Activated naive CD8-positive, alpha-beta T cell treated with anti-CD3 and anti-CD28 coated beads for 36 hours (primary cell): Measurements from ENCODE around the gene LRRC4C. TPM values are rescaled to one million over a fixed set of nuclear protein-coding genes. Genes with fewer than 3 reads are reported as not detected.

ENCODE experiments used
- DNase-seq: peaks from one replicate; pipeline ENCODE4 v3.0.0; 2021
- H3K27ac Mint-ChIP-seq: one replicate; pipeline ENCODE4 v1.8.0; 2022; ENCODE audit warnings: mild to moderate bottlenecking, moderate library complexity, mixed read lengths
- H3K27me3 Mint-ChIP-seq: one replicate; pipeline ENCODE4 v1.8.0; 2022; ENCODE audit warnings: mild to moderate bottlenecking, mixed read lengths
- H3K36me3 Mint-ChIP-seq: one replicate; pipeline ENCODE4 v1.8.0; 2021; ENCODE audit warnings: mild to moderate bottlenecking, mixed read lengths
- H3K4me1 Mint-ChIP-seq: one replicate; pipeline ENCODE4 v1.8.0; 2021; ENCODE audit warnings: mixed read lengths
- H3K4me3 Mint-ChIP-seq: one replicate; pipeline ENCODE4 v1.8.0; 2022; ENCODE audit warnings: mild to moderate bottlenecking, moderate library complexity, mixed read lengths
- H3K9me3 Mint-ChIP-seq: one replicate; pipeline ENCODE4 v1.8.0; 2022; ENCODE audit warnings: mixed read lengths
- total RNA-seq, 2 experiments: library from RNA; stranded (reverse); gene quantifications; one replicate each; pipeline ENCODE4 v1.2.3, GENCODE V29; 2021

Gene LRRC4C
- total RNA-seq, 2 experiments from 2014 or later, result not detected

DNA sequence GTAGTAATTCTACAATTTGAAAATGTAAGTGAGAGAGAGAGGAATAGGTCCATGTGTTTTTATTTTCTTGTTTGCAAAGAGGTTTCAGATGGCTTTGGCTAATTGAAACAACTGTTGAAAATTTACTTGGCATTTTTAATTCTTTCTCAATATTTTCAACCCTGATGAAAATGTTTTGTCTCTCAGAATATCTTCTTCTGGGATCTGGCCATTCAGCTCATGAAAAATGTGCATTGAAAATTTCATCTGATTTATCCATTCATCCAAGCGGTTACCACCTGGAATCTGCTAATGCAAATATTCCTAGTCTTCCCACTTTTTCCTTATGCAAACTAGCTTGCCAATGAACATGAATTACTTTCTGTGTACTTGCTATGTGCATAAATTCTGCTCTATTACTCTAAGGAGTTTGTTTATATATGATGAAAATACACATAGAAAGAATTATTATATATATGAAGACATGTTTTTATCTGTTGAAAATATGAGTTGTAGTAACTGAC is 621.2 kb downstream of the LRRC4C start:
- Mint-ChIP-seq H3K4me3 (no peak overlapping the region), H3K9me3 (peaks cover 8% of the 10 kb centered on the region), H3K4me1 (no peaks in the 10 kb centered on the region), H3K27ac (no peak overlapping the region), H3K36me3 (no peaks in the 10 kb centered on the region), H3K27me3 (no peaks in the 10 kb centered on the region)
- no peak for DNase-seq

DNA sequence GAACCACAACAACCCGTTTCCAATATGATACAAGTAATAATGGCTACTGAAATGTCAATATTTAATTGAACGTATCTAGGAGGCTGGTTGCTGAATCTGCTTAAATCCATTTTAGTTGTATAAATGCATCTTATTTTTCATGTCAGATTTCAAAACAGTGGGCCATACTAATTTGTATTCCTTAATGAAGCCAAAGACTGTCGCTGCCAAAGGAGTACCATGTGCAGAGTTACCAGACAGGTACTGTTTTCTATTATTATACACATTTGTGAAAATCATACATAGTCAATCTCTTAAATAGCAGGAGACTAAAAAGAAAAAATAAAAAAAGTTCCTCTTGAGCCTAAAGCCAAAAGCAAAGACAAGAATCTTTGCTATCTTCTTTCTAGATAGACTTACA is 632.3 kb downstream of the LRRC4C start:
- Mint-ChIP-seq H3K36me3 (no peaks in the 10 kb centered on the region), H3K27ac (no peak overlapping the region), H3K4me3 (no peak overlapping the region), H3K4me1 (no peaks in the 10 kb centered on the region), H3K27me3 (no peaks in the 10 kb centered on the region), H3K9me3 (peaks cover 12% of the 10 kb centered on the region)
- DNase-seq, result no peak

DNA sequence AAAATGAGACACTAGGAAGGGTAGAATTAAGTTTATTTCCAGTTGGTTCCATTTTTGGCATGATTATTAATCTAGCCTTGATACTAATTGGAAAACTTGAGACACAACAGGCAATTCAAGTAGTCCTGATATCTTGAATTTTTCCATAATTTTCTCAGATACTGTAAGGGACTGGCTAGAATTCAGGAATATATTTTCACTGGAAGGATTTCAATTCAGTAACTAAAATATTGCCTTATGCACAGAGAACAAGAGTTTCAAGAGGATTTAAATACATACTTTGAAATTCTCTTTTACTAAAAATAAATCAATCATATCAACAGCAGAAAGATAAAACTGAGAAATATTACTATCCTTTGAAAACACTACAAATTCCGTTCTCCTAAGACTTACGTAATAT is 632.9 kb downstream of the LRRC4C start:
- no peak overlapping the region for H3K27ac Mint-ChIP-seq
- H3K9me3 Mint-ChIP-seq, result peaks cover 14% of the 10 kb centered on the region
- H3K27me3 Mint-ChIP-seq, result no peaks in the 10 kb centered on the region
- no peak for DNase-seq
- H3K4me3 Mint-ChIP-seq, result no peak overlapping the region
- no peaks in the 10 kb centered on the region for H3K4me1 Mint-ChIP-seq
- no peaks in the 10 kb centered on the region for H3K36me3 Mint-ChIP-seq

DNA sequence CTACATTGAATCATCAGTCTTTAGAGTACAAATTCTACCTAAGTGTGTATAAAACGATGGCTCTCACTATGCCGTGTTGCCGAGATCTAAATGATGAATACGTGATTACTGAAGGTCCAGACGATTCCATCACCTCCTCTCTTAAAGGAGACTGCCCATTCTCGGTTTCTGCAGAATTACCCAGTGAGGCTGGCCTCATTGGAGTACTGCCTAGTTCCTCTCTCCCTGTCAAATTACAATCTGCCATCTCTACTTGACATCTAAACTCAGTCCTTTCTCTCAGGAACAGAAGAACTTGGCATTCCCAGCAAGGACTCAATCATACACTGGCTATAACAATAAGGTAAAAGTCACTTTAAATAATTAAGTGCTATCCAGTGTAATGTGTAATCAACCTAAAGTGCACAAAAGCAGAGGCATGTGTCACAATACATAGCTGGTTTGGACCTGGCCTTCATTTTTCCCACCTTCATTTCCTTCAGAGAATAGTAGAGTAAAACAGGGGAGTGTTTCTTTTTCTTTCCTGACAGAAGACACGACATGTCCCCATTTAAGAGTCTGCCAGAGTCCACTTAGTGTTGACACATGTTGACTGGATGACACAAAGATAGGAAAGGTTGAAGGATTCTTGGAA is 634.1 kb downstream of the LRRC4C start:
- no peak for DNase-seq
- no peaks in the 10 kb centered on the region for H3K36me3 Mint-ChIP-seq

DNA sequence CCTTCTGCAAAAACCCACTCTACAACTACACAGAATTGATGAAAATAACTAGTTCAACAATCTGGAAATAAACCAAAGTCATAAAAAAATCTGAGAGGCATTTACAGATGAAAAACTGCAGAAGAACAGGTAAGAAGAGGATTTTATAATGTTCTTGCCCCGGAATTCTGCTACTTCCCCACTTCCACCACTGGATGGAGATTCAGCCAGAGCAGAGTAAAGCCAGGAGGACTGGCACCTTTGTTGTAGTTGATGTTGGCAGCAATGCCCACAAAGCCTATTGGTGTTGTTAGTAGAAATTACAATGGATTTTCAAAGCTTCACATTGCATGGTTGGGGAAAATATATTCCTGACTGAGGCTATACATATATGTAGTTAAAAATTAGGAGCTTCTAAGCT is 640.2 kb downstream of the LRRC4C start:
- H3K27ac Mint-ChIP-seq, result no peak overlapping the region
- no peak for DNase-seq
- H3K4me3 Mint-ChIP-seq, result no peak overlapping the region
- H3K4me1 Mint-ChIP-seq, result no peaks in the 10 kb centered on the region
- H3K9me3 Mint-ChIP-seq, result peaks cover 20% of the 10 kb centered on the region
- H3K36me3 Mint-ChIP-seq, result no peaks in the 10 kb centered on the region
- H3K27me3 Mint-ChIP-seq, result no peaks in the 10 kb centered on the region

More for the DNA sequence above, 634.1 kb downstream of the LRRC4C start:
- H3K4me1 Mint-ChIP-seq, result no peaks in the 10 kb centered on the region
- H3K27me3 Mint-ChIP-seq, result no peaks in the 10 kb centered on the region
- no peak overlapping the region for H3K27ac Mint-ChIP-seq
- no peak overlapping the region for H3K4me3 Mint-ChIP-seq
- peaks cover 14% of the 10 kb centered on the region for H3K9me3 Mint-ChIP-seq

DNA sequence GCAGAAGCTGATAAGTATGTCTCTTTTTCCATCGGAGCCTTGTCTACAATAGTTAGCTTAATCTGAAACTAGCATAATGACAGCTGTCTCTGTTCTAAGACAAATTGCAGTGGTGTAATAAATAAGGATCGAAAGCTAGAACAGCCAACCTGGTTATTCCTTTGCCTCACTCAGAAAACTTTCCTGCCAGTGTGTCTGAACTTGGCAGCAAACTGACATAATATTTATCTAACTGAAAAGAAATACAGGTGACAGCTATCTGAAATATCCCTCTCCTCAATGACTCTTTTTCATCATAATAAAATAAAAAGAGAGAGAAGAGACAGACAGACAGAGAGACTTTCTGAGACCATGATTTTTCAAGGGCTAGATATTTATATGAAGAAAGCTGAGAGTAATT is 642.5 kb downstream of the LRRC4C start:
- Mint-ChIP-seq H3K4me3 (no peak overlapping the region), H3K27ac (no peak overlapping the region), H3K27me3 (no peaks in the 10 kb centered on the region), H3K36me3 (no peaks in the 10 kb centered on the region), H3K4me1 (no peaks in the 10 kb centered on the region), H3K9me3 (peaks cover 19% of the 10 kb centered on the region)
- no peak for DNase-seq

DNA sequence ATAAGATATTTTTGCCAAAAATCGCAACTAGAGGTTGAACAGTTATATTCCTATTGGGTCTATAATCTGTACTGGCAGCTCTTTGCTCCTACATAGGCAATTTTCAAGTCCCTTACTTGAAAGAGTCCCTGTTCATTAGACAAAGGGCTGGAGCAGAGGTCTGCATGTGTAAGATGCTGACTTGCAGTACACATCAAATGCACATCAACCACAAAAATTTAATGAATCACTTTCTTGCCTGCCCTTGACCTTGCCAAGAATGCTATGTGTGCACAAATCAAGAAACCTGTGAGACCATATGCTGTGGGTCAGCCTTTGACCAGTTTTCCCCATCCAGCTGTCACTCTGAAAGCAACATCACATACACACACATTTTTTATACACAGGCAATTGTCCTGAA is 661.5 kb downstream of the LRRC4C start:
- Mint-ChIP-seq H3K27me3 (no peaks in the 10 kb centered on the region), H3K9me3 (peaks cover 11% of the 10 kb centered on the region), H3K36me3 (no peaks in the 10 kb centered on the region), H3K4me3 (no peak overlapping the region), H3K4me1 (no peaks in the 10 kb centered on the region), H3K27ac (no peak overlapping the region)
- DNase-seq, result no peak

DNA sequence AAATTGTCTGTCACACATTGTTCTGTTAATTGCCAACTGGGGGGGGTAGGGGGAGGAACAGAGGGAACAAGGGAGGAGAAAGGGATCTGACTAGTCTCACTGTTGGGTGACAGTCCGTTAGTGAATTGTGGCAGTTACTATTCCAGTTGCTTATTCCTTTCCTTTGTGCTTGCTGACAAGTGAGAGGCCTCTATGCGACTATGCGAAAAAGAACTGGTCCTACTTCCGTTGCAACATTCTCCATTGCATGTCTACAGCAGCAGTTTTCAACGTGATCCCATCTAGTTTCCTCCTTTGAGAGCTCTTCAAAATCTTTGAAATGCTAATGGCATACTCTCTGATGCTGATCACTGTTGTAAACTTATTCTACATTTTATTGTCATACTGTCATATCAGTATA is 672.2 kb downstream of the LRRC4C start:
- no peak for DNase-seq
- H3K27me3 Mint-ChIP-seq, result no peaks in the 10 kb centered on the region
- no peaks in the 10 kb centered on the region for H3K36me3 Mint-ChIP-seq
- H3K4me3 Mint-ChIP-seq, result no peak overlapping the region
- peaks cover 9% of the 10 kb centered on the region for H3K9me3 Mint-ChIP-seq
- H3K27ac Mint-ChIP-seq, result no peak overlapping the region
- no peaks in the 10 kb centered on the region for H3K4me1 Mint-ChIP-seq

DNA sequence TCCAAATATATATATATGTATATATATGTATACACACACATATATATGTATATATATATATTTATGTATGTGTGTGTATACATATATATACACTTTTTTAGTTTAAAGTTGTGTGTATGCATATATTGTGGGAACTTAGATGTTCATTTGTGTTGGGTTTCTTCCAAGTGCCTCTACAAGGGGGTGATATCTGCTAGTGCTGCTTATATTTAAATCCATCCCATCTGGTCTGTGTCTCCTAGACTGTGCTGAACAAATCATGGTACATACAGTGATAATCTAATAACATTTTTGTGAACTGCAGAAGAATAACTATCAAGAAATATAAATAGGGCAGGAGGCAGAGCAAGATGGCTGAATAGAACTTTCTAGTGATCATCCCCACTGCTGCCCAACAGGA is 696.4 kb downstream of the LRRC4C start:
- H3K4me1 Mint-ChIP-seq, result no peaks in the 10 kb centered on the region
- H3K27ac Mint-ChIP-seq, result no peak overlapping the region
- H3K9me3 Mint-ChIP-seq, result peaks cover 14% of the 10 kb centered on the region
- no peak for DNase-seq
- no peaks in the 10 kb centered on the region for H3K27me3 Mint-ChIP-seq
- no peaks in the 10 kb centered on the region for H3K36me3 Mint-ChIP-seq
- no peak overlapping the region for H3K4me3 Mint-ChIP-seq

DNA sequence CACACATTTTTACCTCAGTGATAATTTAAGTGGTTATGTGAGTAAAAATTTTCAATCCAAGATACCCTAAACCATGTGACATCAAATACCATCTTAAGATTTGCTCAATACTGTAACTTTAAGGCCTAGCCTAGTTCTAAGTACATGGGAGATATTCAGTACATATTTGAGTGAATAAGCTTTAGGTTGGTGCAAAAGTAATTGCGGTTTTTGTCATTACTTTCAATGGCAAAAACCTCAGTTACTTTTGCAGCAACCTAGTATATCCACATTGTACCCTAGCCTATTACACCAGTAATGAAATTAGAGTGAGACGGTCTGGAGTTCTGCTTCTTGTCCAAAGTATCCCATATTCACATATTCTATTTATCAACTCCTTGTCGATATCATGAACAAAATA is 700.1 kb downstream of the LRRC4C start:
- no peaks in the 10 kb centered on the region for H3K36me3 Mint-ChIP-seq
- H3K9me3 Mint-ChIP-seq, result peaks cover 8% of the 10 kb centered on the region
- no peaks in the 10 kb centered on the region for H3K4me1 Mint-ChIP-seq
- no peak overlapping the region for H3K4me3 Mint-ChIP-seq
- no peaks in the 10 kb centered on the region for H3K27me3 Mint-ChIP-seq
- H3K27ac Mint-ChIP-seq, result no peak overlapping the region
- DNase-seq, result no peak

DNA sequence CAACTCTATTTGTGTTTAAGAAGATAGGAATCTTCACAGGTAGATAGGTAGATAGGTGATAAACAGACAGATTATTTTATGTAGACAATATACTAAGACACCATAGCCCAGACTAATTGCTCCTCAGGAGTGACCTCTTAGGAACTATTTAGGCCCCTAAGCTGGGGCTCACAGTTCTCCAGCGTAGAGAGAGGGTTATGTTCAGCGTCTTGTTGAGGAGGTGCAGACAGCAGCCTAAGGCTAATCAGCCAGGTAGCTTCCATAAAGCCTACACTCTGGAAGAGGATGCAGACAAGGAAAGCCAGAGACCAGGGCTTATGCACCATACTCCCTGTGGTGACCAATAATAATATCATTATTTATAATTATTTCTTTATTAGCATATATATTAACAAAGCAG is 705.2 kb downstream of the LRRC4C start:
- peaks cover 18% of the 10 kb centered on the region for H3K9me3 Mint-ChIP-seq
- no peak for DNase-seq
- H3K4me1 Mint-ChIP-seq, result no peaks in the 10 kb centered on the region
- no peaks in the 10 kb centered on the region for H3K36me3 Mint-ChIP-seq
- no peak overlapping the region for H3K27ac Mint-ChIP-seq
- H3K27me3 Mint-ChIP-seq, result no peaks in the 10 kb centered on the region
- no peak overlapping the region for H3K4me3 Mint-ChIP-seq

DNA sequence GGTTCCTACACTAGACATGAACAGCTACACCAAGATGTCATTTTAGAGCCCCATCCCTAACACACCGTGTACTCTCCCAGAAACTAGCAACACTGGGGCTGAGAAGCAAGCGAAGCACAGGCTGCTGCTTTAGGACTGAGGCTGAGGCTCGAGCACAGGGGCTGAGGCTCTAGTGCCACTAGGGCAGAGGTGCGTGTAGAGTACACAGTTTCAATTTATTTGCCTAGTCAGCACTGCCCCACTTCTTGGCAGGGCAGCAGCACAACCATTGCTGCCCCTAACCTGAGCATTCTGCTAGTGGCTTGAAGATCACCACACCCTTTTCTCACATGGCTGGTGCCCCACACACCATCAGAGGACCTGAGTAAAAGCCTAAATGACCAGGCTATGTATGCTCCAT is 713.2 kb downstream of the LRRC4C start:
- H3K4me1 Mint-ChIP-seq, result no peaks in the 10 kb centered on the region
- no peaks in the 10 kb centered on the region for H3K36me3 Mint-ChIP-seq
- no peak overlapping the region for H3K4me3 Mint-ChIP-seq
- H3K27me3 Mint-ChIP-seq, result no peaks in the 10 kb centered on the region
- no peak overlapping the region for H3K27ac Mint-ChIP-seq
- peaks cover 22% of the 10 kb centered on the region for H3K9me3 Mint-ChIP-seq
- DNase-seq, result no peak

DNA sequence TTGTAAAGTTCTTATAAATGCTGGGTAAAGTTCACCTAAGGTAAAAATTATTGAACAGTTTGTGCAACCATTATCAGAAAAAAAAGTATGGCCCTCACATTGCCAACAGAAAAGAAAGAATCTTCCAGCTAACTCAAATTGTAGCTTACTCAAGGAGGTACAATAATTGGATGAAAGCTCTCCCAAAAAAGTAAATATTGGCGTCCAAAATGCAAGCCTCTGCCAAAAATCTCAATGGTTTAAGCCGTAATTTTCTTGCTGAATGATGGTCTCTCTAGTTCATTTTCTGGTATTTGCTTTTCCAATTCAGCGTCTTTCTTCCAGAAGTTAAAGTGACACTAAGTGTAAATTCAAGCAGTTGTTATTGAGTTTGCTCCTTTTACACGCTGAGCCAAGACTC is 727.3 kb downstream of the LRRC4C start:
- Mint-ChIP-seq H3K27me3 (no peaks in the 10 kb centered on the region), H3K27ac (no peak overlapping the region), H3K4me3 (no peak overlapping the region), H3K36me3 (no peaks in the 10 kb centered on the region), H3K4me1 (no peaks in the 10 kb centered on the region), H3K9me3 (peaks cover 16% of the 10 kb centered on the region)
- DNase-seq, result no peak

DNA sequence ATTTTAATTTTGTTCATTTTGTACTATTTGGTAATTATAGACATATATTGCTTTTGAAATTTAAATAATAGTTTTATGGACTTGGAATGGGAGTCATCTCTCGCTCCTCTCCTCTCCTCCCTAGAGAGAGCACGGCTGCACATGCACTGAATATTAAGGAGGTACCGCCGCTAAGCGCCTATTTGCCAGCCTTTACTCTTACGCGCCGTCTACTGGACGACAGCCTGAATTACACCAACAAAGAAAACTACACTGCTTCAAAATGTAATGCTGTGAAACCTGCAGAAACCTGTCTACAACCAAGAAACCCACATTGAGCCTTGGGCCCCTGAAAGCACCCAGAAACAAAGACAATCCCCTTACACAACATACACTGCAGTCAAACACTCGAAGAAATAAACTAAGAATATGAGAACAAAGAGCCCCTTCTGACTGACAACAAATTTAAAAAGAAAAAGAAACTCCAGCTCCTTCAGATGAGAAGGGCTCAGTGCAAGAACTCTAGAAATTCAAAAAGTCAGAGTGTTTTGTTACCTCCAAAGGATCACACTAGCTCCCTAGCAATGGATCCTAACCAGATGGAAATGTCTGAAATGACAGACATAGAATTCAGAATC is 737.2 kb downstream of the LRRC4C start:
- H3K9me3 Mint-ChIP-seq, result peaks cover 8% of the 10 kb centered on the region
- no peaks in the 10 kb centered on the region for H3K36me3 Mint-ChIP-seq
- no peaks in the 10 kb centered on the region for H3K4me1 Mint-ChIP-seq
- H3K27ac Mint-ChIP-seq, result no peak overlapping the region
- no peak overlapping the region for H3K4me3 Mint-ChIP-seq
- no peaks in the 10 kb centered on the region for H3K27me3 Mint-ChIP-seq
- DNase-seq, result no peak

DNA sequence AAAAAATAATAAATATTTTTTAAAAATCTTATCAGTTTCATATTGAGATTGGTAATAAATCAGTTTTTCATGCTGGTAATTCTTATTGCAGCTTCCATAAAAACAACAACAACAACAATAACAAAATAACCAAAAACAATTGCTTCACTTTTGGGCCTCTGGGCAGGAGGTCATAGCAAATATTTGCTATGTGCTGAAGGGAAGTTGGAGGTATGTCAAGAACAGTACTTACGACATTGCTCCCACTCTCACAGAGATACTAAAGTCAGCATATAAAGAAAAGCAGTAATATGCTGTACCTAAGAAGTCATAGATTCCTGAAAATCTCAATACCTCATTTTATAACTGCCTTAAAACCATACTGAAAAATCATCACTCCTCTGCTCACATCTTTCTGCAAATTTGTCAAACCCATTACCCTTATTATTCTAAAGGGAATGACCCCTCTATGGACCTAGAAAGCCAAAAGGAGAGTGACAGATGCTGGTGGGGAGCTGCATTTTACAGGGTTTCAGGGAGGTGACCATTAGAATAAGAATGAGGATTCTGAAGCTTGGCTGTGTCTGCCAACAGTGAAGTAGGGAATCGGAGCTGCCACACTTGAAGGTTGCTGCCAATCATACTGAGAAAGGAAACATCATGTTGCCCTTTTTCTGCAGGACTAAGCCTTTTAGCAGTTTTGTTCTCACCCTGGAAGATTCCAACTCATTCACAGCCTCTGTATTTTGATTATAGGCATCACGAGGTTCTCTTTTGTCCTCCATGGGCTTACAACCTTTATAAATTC is 742.9 kb downstream of the LRRC4C start:
- H3K36me3 Mint-ChIP-seq, result no peaks in the 10 kb centered on the region
- H3K4me3 Mint-ChIP-seq, result no peak overlapping the region
- DNase-seq, result no peak
- H3K4me1 Mint-ChIP-seq, result no peaks in the 10 kb centered on the region
- peaks cover 3% of the 10 kb centered on the region for H3K9me3 Mint-ChIP-seq
- no peaks in the 10 kb centered on the region for H3K27me3 Mint-ChIP-seq
- H3K27ac Mint-ChIP-seq, result no peak overlapping the region
